IMR-90 (cell line): ENCODE data around the gene CCL20. TPM values are rescaled to one million over a fixed set of nuclear protein-coding genes. Genes with fewer than 3 reads are reported as not detected.

Experiments used
- ATAC-seq: fragments of 200-7000 bp; cut with Tn5 transposase; 2 replicates; pipeline ENCODE4 v1.9.1; 2020; ENCODE audit warnings: low read depth, mild to moderate bottlenecking, moderate library complexity
- BruUV-seq: library from RNA; stranded (reverse); fragments of 400-500 nt; replicated peaks from 2 replicates; lab custom pipeline; 2021; lab: Mats Ljungman, UMichigan
- CTCF ChIA-PET: fragments of 300-600 bp; formaldehyde crosslinking; extraction: SDS; loops from one replicate; lab custom pipeline; 2021; ENCODE audit warnings: antibody characterized with exemption; lab: Yijun Ruan, JAX
- POLR2A ChIA-PET: fragments of 300-600 bp; sonication (Branson Sonifier 250); formaldehyde crosslinking; loops from one replicate; lab custom pipeline; 2022; ENCODE audit warnings: antibody characterized with exemption; ENCODE audit not compliant: unreplicated experiment; lab: Charles Lee
- DNase-seq: peaks from one replicate; pipeline ENCODE4 v3.0.0; 2013
- H2AFZ ChIP-seq: replicated peaks from 2 replicates; pipeline ENCODE3; 2013; ENCODE audit warnings: low read length, mild to moderate bottlenecking; ENCODE audit not compliant: poor library complexity
- H2AK5ac ChIP-seq: 2 replicates; pipeline ENCODE4 v1.6.1; 2013; ENCODE audit warnings: low read depth, low read length, inconsistent platforms
- H2AK9ac ChIP-seq: replicated peaks from 2 replicates; pipeline ENCODE3; 2013; ENCODE audit warnings: mild to moderate bottlenecking, low read depth, low read length, moderate library complexity; ENCODE audit not compliant: poor library complexity
- H2BK120ac ChIP-seq: 2 replicates; pipeline ENCODE4 v1.6.1; 2013; ENCODE audit warnings: low read depth, low read length, inconsistent platforms
- H2BK15ac ChIP-seq: 3 replicates; pipeline ENCODE4 v1.6.1; 2013; ENCODE audit warnings: low read depth, low read length, inconsistent platforms
- H2BK20ac ChIP-seq: 2 replicates; pipeline ENCODE4 v1.6.1; 2013; ENCODE audit warnings: low read depth, mild to moderate bottlenecking, inconsistent platforms, low read length, moderate library complexity
- H2BK5ac ChIP-seq: 2 replicates; pipeline ENCODE4 v1.6.1; 2013; ENCODE audit warnings: mild to moderate bottlenecking, low read depth, low read length, inconsistent platforms; ENCODE audit not compliant: poor library complexity, severe bottlenecking
- H3K14ac ChIP-seq: replicated peaks from 2 replicates; pipeline ENCODE4 v1.6.1; 2013; ENCODE audit warnings: low read depth, low read length, inconsistent platforms
- H3K18ac ChIP-seq: 2 replicates; pipeline ENCODE4 v1.6.1; 2013; ENCODE audit warnings: low read depth, low read length, control low read depth
- H3K23ac ChIP-seq: 2 replicates; pipeline ENCODE4 v1.6.1; 2013; ENCODE audit warnings: low read depth, low read length, inconsistent platforms
- H3K27ac ChIP-seq: 2 replicates; pipeline ENCODE4 v1.5.1; 2013; ENCODE audit warnings: mild to moderate bottlenecking, control low read depth, low read length; ENCODE audit not compliant: insufficient read depth
- H3K27me3 ChIP-seq: 2 replicates; pipeline ENCODE4 v1.6.1; 2013; ENCODE audit warnings: low read length; ENCODE audit not compliant: control insufficient read depth, insufficient read depth
- H3K36me3 ChIP-seq: 2 replicates; pipeline ENCODE4 v1.6.1; 2013; ENCODE audit warnings: low read length, mixed read lengths; ENCODE audit not compliant: control insufficient read depth, insufficient read depth
- H3K4ac ChIP-seq: 2 replicates; pipeline ENCODE4 v1.6.1; 2013; ENCODE audit warnings: low read depth, low read length, inconsistent platforms
- H3K4me1 ChIP-seq: 2 replicates; pipeline ENCODE4 v1.6.1; 2013; ENCODE audit warnings: low read length, mixed read lengths; ENCODE audit not compliant: control insufficient read depth, insufficient read depth
- H3K4me2 ChIP-seq: 2 replicates; pipeline ENCODE4 v1.6.1; 2013; ENCODE audit warnings: low read depth, mild to moderate bottlenecking, control low read depth, low read length, moderate library complexity
- H3K4me3 ChIP-seq: 2 replicates; pipeline ENCODE4 v1.5.1; 2013; ENCODE audit warnings: low read depth, mild to moderate bottlenecking, control low read depth, low read length, moderate library complexity; ENCODE audit not compliant: insufficient read depth
- H3K56ac ChIP-seq: 2 replicates; pipeline ENCODE4 v1.6.1; 2013; ENCODE audit warnings: low read length, inconsistent platforms; ENCODE audit not compliant: insufficient read depth; ENCODE audit errors: extremely low read depth
- H3K79me1 ChIP-seq, 2 experiments: 2 replicates each; pipeline ENCODE4 v1.6.1; 2013; ENCODE audit warnings: low read length in 2 of 2, inconsistent platforms in 1 of 2, low read depth in 1 of 2
- H3K9ac ChIP-seq: 2 replicates; pipeline ENCODE4 v1.6.1; 2013; ENCODE audit warnings: low read depth, low read length, control low read depth
- H3K9me1 ChIP-seq: 2 replicates; pipeline ENCODE4 v1.6.1; 2013; ENCODE audit warnings: low read length, inconsistent platforms; ENCODE audit not compliant: insufficient read depth
- H3K9me3 ChIP-seq: 2 replicates; pipeline ENCODE4 v1.6.1; 2013; ENCODE audit warnings: low read length; ENCODE audit not compliant: control insufficient read depth, insufficient read depth
- H4K20me1 ChIP-seq: 2 replicates; pipeline ENCODE4 v1.6.1; 2013; ENCODE audit warnings: low read length, inconsistent platforms; ENCODE audit not compliant: insufficient read depth
- H4K5ac ChIP-seq: 2 replicates; pipeline ENCODE4 v1.6.1; 2013; ENCODE audit warnings: mild to moderate bottlenecking, low read depth, low read length, control low read depth
- H4K8ac ChIP-seq, 2 experiments: 2 replicates each; pipeline ENCODE4 v1.6.1; 2013; ENCODE audit warnings: low read depth in 2 of 2, low read length in 2 of 2, control low read depth in 1 of 2, inconsistent platforms in 1 of 2
- H4K91ac ChIP-seq: 2 replicates; pipeline ENCODE4 v1.6.1; 2013; ENCODE audit warnings: low read depth, low read length, inconsistent platforms; ENCODE audit not compliant: insufficient read depth
- BHLHE40 ChIP-seq: fragments of 150-350 bp; IDR thresholded peaks from 2 replicates; pipeline ENCODE4 v1.6.1; 2016; ENCODE audit warnings: mild to moderate bottlenecking, low read depth, low read length
- CEBPB ChIP-seq: IDR thresholded peaks from 2 replicates; pipeline ENCODE4 v1.6.1; 2012; ENCODE audit warnings: low read depth, low read length, improper control_type of control experiment
- CHD1 ChIP-seq: IDR thresholded peaks from 2 replicates; pipeline ENCODE4 v1.6.1; 2012; ENCODE audit warnings: low read depth, low read length, improper control_type of control experiment
- FOS ChIP-seq: fragments of 150-350 bp; IDR thresholded peaks from 2 replicates; pipeline ENCODE4 v1.6.1; 2016; ENCODE audit warnings: low read depth, low read length
- MAFK ChIP-seq: IDR thresholded peaks from 2 replicates; pipeline ENCODE4 v1.6.1; 2012; ENCODE audit warnings: low read depth, low read length, improper control_type of control experiment
- MAZ ChIP-seq: IDR thresholded peaks from 2 replicates; pipeline ENCODE4 v1.6.1; 2012; ENCODE audit warnings: low read depth, mild to moderate bottlenecking, low read length, improper control_type of control experiment, moderate library complexity, borderline replicate concordance
- MXI1 ChIP-seq: IDR thresholded peaks from 2 replicates; pipeline ENCODE4 v1.6.1; 2012; ENCODE audit warnings: low read depth, mild to moderate bottlenecking, low read length, moderate library complexity, borderline replicate concordance
- NFE2L2 ChIP-seq: fragments of 150-350 bp; IDR thresholded peaks from 2 replicates; pipeline ENCODE4 v1.6.1; 2016; ENCODE audit warnings: low read depth, mild to moderate bottlenecking, low read length
- POLR2A ChIP-seq: IDR thresholded peaks from 2 replicates; pipeline ENCODE4 v1.6.1; 2012; ENCODE audit warnings: mild to moderate bottlenecking, low read depth, low read length
- RAD21 ChIP-seq: IDR thresholded peaks from 2 replicates; pipeline ENCODE4 v1.6.1; 2012; ENCODE audit warnings: low read length, improper control_type of control experiment
- RCOR1 ChIP-seq: IDR thresholded peaks from 2 replicates; pipeline ENCODE4 v1.6.1; 2012; ENCODE audit warnings: mild to moderate bottlenecking, low read length, improper control_type of control experiment; ENCODE audit not compliant: insufficient replicate concordance
- RFX5 ChIP-seq: IDR thresholded peaks from 2 replicates; pipeline ENCODE4 v1.8.0; 2012; ENCODE audit warnings: low read depth, mild to moderate bottlenecking, low read length, moderate library complexity
- SMC3 ChIP-seq: fragments of 150-350 bp; IDR thresholded peaks from 2 replicates; pipeline ENCODE4 v1.6.1; 2016; ENCODE audit warnings: low read depth, mild to moderate bottlenecking, antibody characterized with exemption, low read length, moderate library complexity
- WGBS, 2 experiments: methylation state at CpG; one replicate each; pipeline versions ENCODE4 v1.1.5 to v1.1.7; 2013; ENCODE audit warnings: missing lambda C conversion rate in 2 of 2; ENCODE audit not compliant: insufficient read length in 1 of 2; ENCODE audit errors: extremely low coverage in 2 of 2; 5-methylcytosine and 5-hydroxymethylcytosine counted together
- dilution Hi-C: fragments of 300-500 bp; cut with HindIII; formaldehyde crosslinking; loops from one replicate; pipeline ENCODE4 v1.14.3; 2018; ENCODE audit warnings: low sequenced_read_pairs; ENCODE audit not compliant: unreplicated experiment
- in situ Hi-C: fragments of 300-500 bp; cut with MboI; formaldehyde crosslinking; loops from 3 replicates; pipeline ENCODE4 v1.14.3; 2019; ENCODE audit warnings: low sequenced_read_pairs, inconsistent platforms, mixed read lengths
- intact Hi-C: fragments of 100-400 bp; cut with micrococcal nuclease; formaldehyde crosslinking; loops from 2 replicates; pipeline ENCODE4 v1.10.0; 2022
- polyA plus RNA-seq, 3 experiments: library from polyadenylated mRNA; depleted of rRNA; stranded (reverse); fragments of >200 nt; gene quantifications; 2 replicates each; pipeline ENCODE4 v1.2.3, GENCODE V29; 2012; ENCODE audit warnings: low replicate concordance in 1 of 3
- total RNA-seq: library from RNA; depleted of rRNA; stranded (reverse); fragments of >200 nt; gene quantifications from 2 replicates; pipeline ENCODE4 v1.2.3, GENCODE V29; 2012
- TF ChIP-seq, protein P1 (sequence below): fragments of 150-350 bp; IDR thresholded peaks from 2 replicates; pipeline ENCODE4 v1.6.1; 2016; ENCODE audit warnings: low read depth, mild to moderate bottlenecking, low read length, moderate library complexity, borderline replicate concordance
- TF ChIP-seq, protein P2 (sequence below): conservative IDR thresholded peaks from 2 replicates; pipeline ENCODE4 v1.5.1; 2012; ENCODE audit warnings: mild to moderate bottlenecking, low read depth, low read length, improper control_type of control experiment
- TF ChIP-seq, protein P3 (sequence below): fragments of 150-350 bp; IDR thresholded peaks from 2 replicates; pipeline ENCODE4 v1.6.1; 2017; ENCODE audit warnings: mild to moderate bottlenecking, antibody characterized with exemption, low read length, low read depth

The CCL20 gene
- total and polyA plus RNA-seq, 2 of the 4 experiments (the other 2 are of a cell fraction) = not detected

DNA sequence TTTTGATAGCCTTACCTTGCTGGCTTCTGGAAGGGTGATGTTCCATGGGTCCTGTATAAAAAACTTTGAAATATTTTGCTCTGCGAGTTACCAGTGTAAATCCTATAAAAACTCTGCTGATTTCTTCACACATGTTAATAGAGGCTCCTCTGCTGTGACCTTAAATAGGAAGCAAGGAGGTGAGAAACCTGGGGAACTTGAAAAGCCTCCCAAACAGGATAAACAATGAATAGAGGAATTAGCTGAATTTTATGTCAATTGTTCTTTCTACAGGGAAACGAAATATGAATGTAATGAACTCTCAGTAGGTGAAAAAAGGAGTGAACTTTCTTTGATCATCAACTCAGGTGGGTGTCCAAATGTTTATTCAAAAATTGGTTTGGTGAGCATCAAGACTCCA, 10.8 kb upstream of the CCL20 start:
- Histone ChIP-seq H2BK5ac (no peak overlapping the region), H3K4ac (no peak overlapping the region), H3K56ac (no peak overlapping the region), H3K27ac (no peak overlapping the region), H3K4me2 (no peak overlapping the region), H4K20me1 (no peaks in the 10 kb centered on the region), H2BK15ac (no peak overlapping the region), H2BK120ac (no peak overlapping the region), H2BK20ac (no peak overlapping the region), H3K9me1 (no peaks in the 10 kb centered on the region), H3K9me3 (no peaks in the 10 kb centered on the region), H4K5ac (no peak overlapping the region), H2AK5ac (no peak overlapping the region), H4K91ac (no peak overlapping the region), H3K36me3 (no peaks in the 10 kb centered on the region), H3K79me1 (no peaks in the 10 kb centered on the region), H2AFZ (no peak overlapping the region), H3K27me3 (no peaks in the 10 kb centered on the region), H4K8ac (no peak overlapping the region), H3K4me1 (no peaks in the 10 kb centered on the region), H2AK9ac (no peak overlapping the region), H3K23ac (no peak overlapping the region), H3K4me3 (no peak overlapping the region), H3K14ac (no peak overlapping the region), H3K9ac (no peak overlapping the region), H3K18ac (no peak overlapping the region)
- WGBS, 2 experiments = no CpG with 5 or more reads among the region's 2 CpGs
- BruUV-seq = no TSS peak
- in situ Hi-C loops (no loop called here), dilution Hi-C loops (no loop called here), intact Hi-C loops (no loop called here)
- ChIA-PET POLR2A (no interaction called here), CTCF (no interaction called here)
- DNase-seq (no peak), ATAC-seq (no peak)
- TF ChIP-seq CEBPB = no peak
- TF ChIP-seq, protein P1, sequence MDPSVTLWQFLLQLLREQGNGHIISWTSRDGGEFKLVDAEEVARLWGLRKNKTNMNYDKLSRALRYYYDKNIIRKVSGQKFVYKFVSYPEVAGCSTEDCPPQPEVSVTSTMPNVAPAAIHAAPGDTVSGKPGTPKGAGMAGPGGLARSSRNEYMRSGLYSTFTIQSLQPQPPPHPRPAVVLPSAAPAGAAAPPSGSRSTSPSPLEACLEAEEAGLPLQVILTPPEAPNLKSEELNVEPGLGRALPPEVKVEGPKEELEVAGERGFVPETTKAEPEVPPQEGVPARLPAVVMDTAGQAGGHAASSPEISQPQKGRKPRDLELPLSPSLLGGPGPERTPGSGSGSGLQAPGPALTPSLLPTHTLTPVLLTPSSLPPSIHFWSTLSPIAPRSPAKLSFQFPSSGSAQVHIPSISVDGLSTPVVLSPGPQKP = no peak
- TF ChIP-seq SMC3 = no peak
- TF ChIP-seq MXI1 = no peak
- TF ChIP-seq RCOR1 = no peak
- TF ChIP-seq, protein P2, sequence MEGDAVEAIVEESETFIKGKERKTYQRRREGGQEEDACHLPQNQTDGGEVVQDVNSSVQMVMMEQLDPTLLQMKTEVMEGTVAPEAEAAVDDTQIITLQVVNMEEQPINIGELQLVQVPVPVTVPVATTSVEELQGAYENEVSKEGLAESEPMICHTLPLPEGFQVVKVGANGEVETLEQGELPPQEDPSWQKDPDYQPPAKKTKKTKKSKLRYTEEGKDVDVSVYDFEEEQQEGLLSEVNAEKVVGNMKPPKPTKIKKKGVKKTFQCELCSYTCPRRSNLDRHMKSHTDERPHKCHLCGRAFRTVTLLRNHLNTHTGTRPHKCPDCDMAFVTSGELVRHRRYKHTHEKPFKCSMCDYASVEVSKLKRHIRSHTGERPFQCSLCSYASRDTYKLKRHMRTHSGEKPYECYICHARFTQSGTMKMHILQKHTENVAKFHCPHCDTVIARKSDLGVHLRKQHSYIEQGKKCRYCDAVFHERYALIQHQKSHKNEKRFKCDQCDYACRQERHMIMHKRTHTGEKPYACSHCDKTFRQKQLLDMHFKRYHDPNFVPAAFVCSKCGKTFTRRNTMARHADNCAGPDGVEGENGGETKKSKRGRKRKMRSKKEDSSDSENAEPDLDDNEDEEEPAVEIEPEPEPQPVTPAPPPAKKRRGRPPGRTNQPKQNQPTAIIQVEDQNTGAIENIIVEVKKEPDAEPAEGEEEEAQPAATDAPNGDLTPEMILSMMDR = no peak
- no peak for TF ChIP-seq NFE2L2
- TF ChIP-seq POLR2A = no peak
- TF ChIP-seq, protein P3, sequence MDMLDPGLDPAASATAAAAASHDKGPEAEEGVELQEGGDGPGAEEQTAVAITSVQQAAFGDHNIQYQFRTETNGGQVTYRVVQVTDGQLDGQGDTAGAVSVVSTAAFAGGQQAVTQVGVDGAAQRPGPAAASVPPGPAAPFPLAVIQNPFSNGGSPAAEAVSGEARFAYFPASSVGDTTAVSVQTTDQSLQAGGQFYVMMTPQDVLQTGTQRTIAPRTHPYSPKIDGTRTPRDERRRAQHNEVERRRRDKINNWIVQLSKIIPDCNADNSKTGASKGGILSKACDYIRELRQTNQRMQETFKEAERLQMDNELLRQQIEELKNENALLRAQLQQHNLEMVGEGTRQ = no peak
- no peak for TF ChIP-seq RAD21
- TF ChIP-seq MAZ = no peak
- no peak for TF ChIP-seq RFX5
- no peak for TF ChIP-seq CHD1
- TF ChIP-seq MAFK = no peak
- no peak for TF ChIP-seq FOS
- no peak for TF ChIP-seq BHLHE40
